HepG2 (cell line): ENCODE data around the gene PCYT2. TPM values are rescaled to one million over a fixed set of nuclear protein-coding genes. Genes with fewer than 3 reads are reported as not detected.

ENCODE experiments used
- AKNA ChIP-seq: sonication (generic); formaldehyde crosslinking; IDR thresholded peaks from 2 replicates; pipeline ENCODE4 v1.4.0; 2020; ENCODE audit warnings: missing genetic modification reagents, borderline replicate concordance
- ARNT2 ChIP-seq: sonication (generic); formaldehyde crosslinking; IDR thresholded peaks from 2 replicates; pipeline ENCODE4 v1.8.0; 2022; ENCODE audit warnings: mild to moderate bottlenecking, low read depth, missing genetic modification reagents, moderate library complexity
- DZIP1 ChIP-seq: sonication (generic); formaldehyde crosslinking; IDR thresholded peaks from 2 replicates; pipeline ENCODE4 v1.5.0; 2020; ENCODE audit warnings: mild to moderate bottlenecking, missing genetic modification reagents
- FOXP4 ChIP-seq: sonication (generic); formaldehyde crosslinking; IDR thresholded peaks from 2 replicates; pipeline ENCODE4 v1.4.0; 2020; ENCODE audit warnings: missing genetic modification reagents
- KLF16 ChIP-seq, 2 experiments: sonication (generic) in 1 of 2; formaldehyde crosslinking in 1 of 2; IDR thresholded peaks; 2 replicates each; pipeline versions ENCODE4 v1.6.1 to v1.8.0; 2016 to 2023; ENCODE audit warnings: missing genetic modification reagents in 2 of 2, missing compliant biosample characterization in 1 of 2
- MZF1 ChIP-seq: sonication (generic); formaldehyde crosslinking; IDR thresholded peaks from 2 replicates; pipeline ENCODE4 v1.8.1; 2023; ENCODE audit warnings: mild to moderate bottlenecking, missing genetic modification reagents, borderline replicate concordance
- NFIB ChIP-seq: sonication (generic); formaldehyde crosslinking; IDR thresholded peaks from 2 replicates; pipeline ENCODE4 v1.9.0; 2021; ENCODE audit warnings: missing genetic modification reagents, mild to moderate bottlenecking, borderline replicate concordance
- RCOR2 ChIP-seq: IDR thresholded peaks from 2 replicates; pipeline ENCODE4 v1.6.1; 2016; ENCODE audit warnings: missing biosample characterization, missing genetic modification reagents
- SAFB2 ChIP-seq: sonication (generic); formaldehyde crosslinking; IDR thresholded peaks from 2 replicates; pipeline ENCODE4 v1.5.1; 2020; ENCODE audit warnings: missing genetic modification reagents, low read depth, mild to moderate bottlenecking, borderline replicate concordance
- ZBTB14 ChIP-seq: sonication (generic); formaldehyde crosslinking; IDR thresholded peaks from 2 replicates; pipeline ENCODE4 v1.4.0; 2020; ENCODE audit warnings: missing genetic modification reagents
- ZBTB7B ChIP-seq: sonication (generic); formaldehyde crosslinking; IDR thresholded peaks from 2 replicates; pipeline ENCODE4 v1.4.0; 2020; ENCODE audit warnings: missing genetic modification reagents
- ZFP62 ChIP-seq: sonication (generic); formaldehyde crosslinking; IDR thresholded peaks from 2 replicates; pipeline ENCODE4 v1.4.0; 2020; ENCODE audit warnings: missing genetic modification reagents
- ZNF260 ChIP-seq: sonication (generic); formaldehyde crosslinking; IDR thresholded peaks from 2 replicates; pipeline ENCODE4 v1.4.0; 2020; ENCODE audit warnings: missing genetic modification reagents, low read depth, mild to moderate bottlenecking, borderline replicate concordance
- ZNF317 ChIP-seq: sonication (generic); formaldehyde crosslinking; IDR thresholded peaks from 2 replicates; pipeline ENCODE4 v1.5.0; 2020; ENCODE audit warnings: mild to moderate bottlenecking, missing genetic modification reagents
- ZNF572 ChIP-seq: sonication (generic); formaldehyde crosslinking; IDR thresholded peaks from 2 replicates; pipeline ENCODE4 v1.5.1; 2020; ENCODE audit warnings: mild to moderate bottlenecking, missing genetic modification reagents
- ZNF607 ChIP-seq: sonication (generic); formaldehyde crosslinking; IDR thresholded peaks from 2 replicates; pipeline ENCODE4 v1.5.1; 2020; ENCODE audit warnings: missing genetic modification reagents, mild to moderate bottlenecking, borderline replicate concordance
- ZNF616 ChIP-seq: sonication (generic); formaldehyde crosslinking; IDR thresholded peaks from 2 replicates; pipeline ENCODE4 v1.5.0; 2020; ENCODE audit warnings: low read depth, mild to moderate bottlenecking, missing genetic modification reagents
- polyA plus RNA-seq, 8 experiments: library from polyadenylated mRNA; depleted of rRNA in 3 of 8; stranded (reverse) in 7 of 8; unstranded in 1 of 8; fragments of >200 nt; fragmentation: Illumina TruSeq in 4 of 8; extraction: Trizol in 4 of 8; gene quantifications; 2 replicates each; pipeline versions ENCODE4 v1.2.1 to v1.2.3, GENCODE V29; 2011 to 2016; ENCODE audit warnings: low read depth in 4 of 8, missing spikeins in 1 of 8, mixed read lengths in 1 of 8; ENCODE audit not compliant: insufficient read depth in 1 of 8
- total RNA-seq, 5 experiments: library from RNA; depleted of rRNA; stranded (reverse); fragments of >200 nt; fragmentation: Illumina TruSeq; extraction: Trizol; gene quantifications; 2 replicates each; pipeline ENCODE4 v1.2.3, GENCODE V29; 2016; ENCODE audit warnings: low read depth in 1 of 5

Gene PCYT2
- total and polyA plus RNA-seq, 2 of the 13 experiments (the other 11 are each of a cell fraction or from before 2014, with no cell fraction given) = 147 to 297 TPM

GRCh38 chr17:81866440-81867169 lies 44.6 kb downstream of the PCYT2 start (continued):
- TF ChIP-seq AKNA (CRISPR knock-in tag) (no peak), ZNF260 (no peak), ZNF317 (CRISPR knock-in tag) (0 out of 2 replicates have a peak, but pooled peaks have one; percentile 8), ARNT2 (CRISPR knock-in tag) (0 out of 2 replicates have a peak, but pooled peaks have one; percentile 56), KLF16 (CRISPR knock-in tag; IDR thresholded peaks at IDR 0.05) (peak in 1 of 2 experiments; percentile 14; a peak in 1 of 4 replicates), NFIB (CRISPR knock-in tag) (0 out of 2 replicates have a peak, but pooled peaks have one; percentile 3), ZFP62 (CRISPR knock-in tag) (no peak), MZF1 (CRISPR knock-in tag) (no peak), DZIP1 (no peak), SAFB2 (peak; percentile 48; the same call in 1 of the 2 replicates), FOXP4 (CRISPR knock-in tag) (0 out of 2 replicates have a peak, but pooled peaks have one; percentile 6), ZNF616 (CRISPR knock-in tag) (no peak), ZBTB7B (CRISPR knock-in tag) (0 out of 2 replicates have a peak, but pooled peaks have one; percentile 3), RCOR2 (CRISPR knock-in tag) (no peak), ZNF607 (CRISPR knock-in tag) (no peak), ZNF572 (CRISPR knock-in tag) (no peak; the same call in 1 of the 2 replicates), ZBTB14 (CRISPR knock-in tag) (peak; percentile 27; the same call in 1 of the 2 replicates)
